ENCODE data around the gene TTC3.
"Not testable (repeated sequence)": the region's sequence is repeated elsewhere in the genome, so short reads cannot be mapped to it uniquely, and the experiment has no call there.

The TTC3 gene

GRCh38 chr21:37101384-37101783, 28.3 kb downstream of the TTC3 start:
- no peak for DNase-seq

- DNase-seq = not testable (repeated sequence)
Observed at GRCh38 chr21:37102746-37103145, 29.7 kb downstream of the TTC3 start.

GRCh38 chr21:37106998-37107397, 33.9 kb downstream of the TTC3 start:
- DNase-seq = no peak

GRCh38 chr21:37111029-37111428, 38.0 kb downstream of the TTC3 start:
- not testable (repeated sequence) for DNase-seq

- DNase-seq = not testable (repeated sequence)
Observed at GRCh38 chr21:37114301-37114700, 41.2 kb downstream of the TTC3 start.

- not testable (repeated sequence) for DNase-seq
Observed at GRCh38 chr21:37116459-37116858, 43.4 kb downstream of the TTC3 start.

GRCh38 chr21:37117204-37117603, 44.1 kb downstream of the TTC3 start:
- DNase-seq = no peak

- DNase-seq = no peak
Observed at GRCh38 chr21:37118187-37118826, 45.3 kb downstream of the TTC3 start.

GRCh38 chr21:37119421-37120218, 46.6 kb downstream of the TTC3 start:
- DNase-seq = no peak

GRCh38 chr21:37128076-37128475, 55.0 kb downstream of the TTC3 start:
- DNase-seq = no peak

- no peak for DNase-seq
Observed at GRCh38 chr21:37130971-37131370, 57.9 kb downstream of the TTC3 start.

GRCh38 chr21:37136261-37136660, 63.2 kb downstream of the TTC3 start:
- no peak for DNase-seq

- DNase-seq = no peak
Observed at GRCh38 chr21:37136744-37137143, 63.7 kb downstream of the TTC3 start.

GRCh38 chr21:37139154-37139553, 66.1 kb downstream of the TTC3 start:
- DNase-seq = no peak

- no peak for DNase-seq
Observed at GRCh38 chr21:37139902-37140301, 66.8 kb downstream of the TTC3 start.

GRCh38 chr21:37143392-37143791, 70.3 kb downstream of the TTC3 start:
- DNase-seq = not testable (repeated sequence)

GRCh38 chr21:37145635-37146111, 72.6 kb downstream of the TTC3 start:
- no peak for DNase-seq

GRCh38 chr21:37146320-37147235, 73.5 kb downstream of the TTC3 start:
- DNase-seq = no peak

GRCh38 chr21:37149411-37149810, 76.4 kb downstream of the TTC3 start:
- DNase-seq = no peak

GRCh38 chr21:37153196-37153934, 80.3 kb downstream of the TTC3 start:
- DNase-seq = no peak

- DNase-seq = no peak
Observed at GRCh38 chr21:37153935-37154350, 80.9 kb downstream of the TTC3 start.

GRCh38 chr21:37155186-37155585, 82.1 kb downstream of the TTC3 start:
- DNase-seq = no peak
